HCEC 1CT (cell line): ENCODE data around the gene FSCB.
"Not testable (repeated sequence)": the region's sequence is repeated elsewhere in the genome, so short reads cannot be mapped to it uniquely, and the experiment has no call there.

Source experiments
- DNase-seq: peaks from one replicate; pipeline ENCODE4 v3.0.0-alpha.2; 2017

Gene FSCB

GRCh38 chr14:44507183-44507582, at the start of gene FSCB:
Gene FSCB, minus strand, starts transcription at chr14:44507283. Its CDS starts 296 bp downstream, at chr14:44506987.
- no peak for DNase-seq

- DNase-seq = no peak
Measured at GRCh38 chr14:44531658-44532057, 24.6 kb upstream of the FSCB start.

- DNase-seq = no peak
Measured at GRCh38 chr14:44530475-44530874, 23.4 kb upstream of the FSCB start.

GRCh38 chr14:44529026-44529425, 21.9 kb upstream of the FSCB start:
- DNase-seq = no peak

DNA sequence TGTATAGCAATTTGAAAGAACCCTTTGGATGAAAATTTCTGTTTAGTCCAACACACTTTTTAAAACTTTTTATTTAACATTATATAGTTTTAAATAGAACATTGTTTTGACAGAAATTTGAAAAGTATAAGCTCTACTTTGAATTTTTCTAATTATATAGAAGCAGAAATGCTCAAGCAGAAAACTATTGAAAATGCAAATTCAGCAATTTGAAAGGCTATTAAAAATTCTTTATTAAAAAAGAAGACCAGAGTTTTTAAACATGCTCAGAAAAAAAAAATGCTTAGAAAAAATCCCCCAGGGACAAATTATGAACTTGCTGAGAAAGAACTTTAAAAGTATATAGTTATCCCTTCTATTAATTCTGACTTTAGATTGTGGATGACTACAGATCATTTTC, 21.1 kb upstream of the FSCB start:
- no peak for DNase-seq

DNA sequence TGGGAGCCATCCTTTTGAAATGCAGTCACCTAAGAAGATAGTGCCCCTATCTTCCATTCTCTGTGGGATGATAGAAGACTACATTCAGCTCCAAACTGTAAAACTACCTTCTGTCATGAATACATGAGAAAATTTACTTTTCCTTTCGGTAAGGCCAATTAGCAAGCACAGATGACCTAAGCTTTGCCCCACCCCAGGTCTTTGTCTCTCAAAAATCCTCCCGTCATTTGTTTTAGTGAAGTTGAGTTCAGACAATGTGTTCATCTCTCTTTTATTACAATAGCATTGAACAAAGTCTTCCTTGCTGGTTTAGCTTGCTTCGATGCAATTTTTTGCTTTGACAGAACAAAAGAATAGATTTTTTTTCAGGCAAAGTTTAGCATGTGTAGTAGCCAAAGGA, 18.2 kb upstream of the FSCB start:
- no peak for DNase-seq

- not testable (repeated sequence) for DNase-seq
Measured at GRCh38 chr14:44515668-44516067, 8.6 kb upstream of the FSCB start.

- DNase-seq = no peak
Measured at GRCh38 chr14:44508834-44509233, 1.8 kb upstream of the FSCB start.

DNA sequence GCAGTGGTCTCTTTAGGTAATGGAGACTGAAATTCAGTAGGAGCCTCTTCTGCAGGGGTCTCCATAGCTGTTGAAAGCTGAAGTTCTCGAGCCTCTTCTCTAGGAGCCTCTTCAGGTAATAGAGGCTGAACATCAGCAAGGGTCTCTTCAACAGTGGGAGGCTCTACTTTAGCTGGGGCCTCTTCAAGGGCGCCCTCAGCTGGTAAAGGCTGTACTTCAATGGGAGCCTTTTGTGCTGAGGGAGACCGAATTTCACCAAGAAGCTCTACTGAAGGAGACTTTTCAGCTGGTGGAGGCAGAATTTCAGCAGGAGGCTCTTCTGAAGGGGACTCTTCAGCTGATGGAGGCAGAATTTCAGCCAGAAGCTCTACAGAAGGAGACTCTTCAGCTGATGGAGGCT, 1.5 kb downstream of the FSCB start:
- DNase-seq = no peak

- no peak for DNase-seq
Measured at GRCh38 chr14:44497148-44497547, 9.9 kb downstream of the FSCB start.

DNA sequence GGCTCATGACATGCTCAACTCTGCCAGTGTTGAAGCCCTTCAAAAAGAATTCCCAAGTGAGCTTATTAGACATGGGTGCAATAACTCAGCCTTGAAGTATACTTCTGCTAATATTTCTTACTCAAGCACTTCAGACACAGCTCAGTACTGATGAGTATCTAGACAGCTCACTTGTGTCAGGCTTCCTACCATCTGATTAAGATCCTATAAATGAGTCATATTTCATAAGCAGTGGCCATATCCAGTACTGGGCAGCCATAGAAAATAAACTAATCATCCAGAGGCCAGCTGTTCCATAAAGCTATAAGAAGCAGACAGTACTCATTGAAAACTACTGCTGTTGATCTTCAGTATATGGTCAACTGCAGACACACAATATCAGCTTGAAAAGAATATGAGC, 12.9 kb downstream of the FSCB start:
- no peak for DNase-seq

- no peak for DNase-seq
Measured at GRCh38 chr14:44490966-44491365, 16.1 kb downstream of the FSCB start.

GRCh38 chr14:44477953-44478352, 29.1 kb downstream of the FSCB start:
- no peak for DNase-seq

DNA sequence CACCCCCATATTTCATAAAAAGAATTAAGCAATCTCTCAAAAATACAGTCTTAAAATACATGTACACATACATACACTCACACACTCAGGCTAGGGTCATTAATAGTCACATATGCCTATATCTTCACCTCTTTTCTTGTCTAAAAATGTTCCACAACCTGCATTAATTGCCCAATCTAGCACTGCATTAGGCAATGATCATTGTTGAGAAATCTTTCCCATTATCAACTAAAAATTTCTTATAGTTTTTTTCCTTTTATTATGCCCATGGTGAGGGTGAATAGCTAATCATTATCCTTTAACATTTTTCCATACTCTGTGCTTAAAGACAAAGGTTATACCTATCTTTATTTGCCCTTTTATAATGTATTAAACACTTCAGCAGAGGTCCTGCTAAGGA, 38.3 kb downstream of the FSCB start:
- no peak for DNase-seq

DNA sequence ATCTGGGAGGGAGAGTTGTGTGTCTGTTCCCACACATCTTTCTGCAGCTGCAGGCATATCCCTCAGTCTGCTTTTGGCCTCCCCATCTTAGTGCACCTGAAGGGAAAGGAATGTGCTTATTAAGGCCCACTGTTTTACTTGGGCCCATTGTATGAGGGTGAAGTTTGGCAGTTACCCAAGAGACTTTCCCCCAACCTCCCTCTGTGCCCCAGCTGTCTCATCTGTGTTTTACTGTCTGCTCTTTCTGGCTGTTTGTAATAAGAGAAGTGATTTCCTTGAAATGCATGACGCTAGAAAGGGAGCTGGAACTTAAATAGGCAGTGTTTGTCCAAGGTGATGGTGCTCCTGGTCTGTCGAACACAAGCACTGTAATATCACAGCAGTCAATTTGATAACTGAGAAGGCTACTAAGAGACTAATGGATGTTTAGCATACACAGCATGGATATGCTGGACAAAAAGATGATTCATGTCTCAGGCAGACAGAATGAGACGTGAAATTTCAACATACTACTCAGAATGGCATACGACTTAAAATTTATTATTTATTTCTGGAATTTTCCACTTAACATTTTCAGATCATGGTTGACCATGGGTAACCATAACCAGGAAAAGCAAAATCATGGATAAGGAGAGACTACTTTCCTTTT, 43.6 kb downstream of the FSCB start:
- no peak for DNase-seq

DNA sequence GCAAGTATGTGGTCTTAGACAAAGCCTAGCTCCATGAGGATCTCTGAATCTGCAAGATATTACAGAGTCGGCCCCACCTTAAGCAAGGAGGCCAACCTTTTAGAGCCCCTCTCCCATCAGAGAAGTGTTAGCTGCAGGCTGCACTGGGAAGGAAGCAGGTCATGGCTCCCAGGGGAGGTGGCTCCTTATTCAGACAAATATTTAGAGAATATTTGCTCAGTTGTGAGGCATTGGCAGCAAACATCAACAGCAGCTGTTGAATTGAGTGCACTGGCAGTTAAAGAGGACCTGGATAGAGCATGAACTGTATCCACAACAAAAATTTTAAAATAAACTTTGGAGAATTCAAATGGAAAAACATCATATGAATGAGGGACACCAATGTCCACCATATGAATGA, 44.7 kb downstream of the FSCB start:
- no peak for DNase-seq

DNA sequence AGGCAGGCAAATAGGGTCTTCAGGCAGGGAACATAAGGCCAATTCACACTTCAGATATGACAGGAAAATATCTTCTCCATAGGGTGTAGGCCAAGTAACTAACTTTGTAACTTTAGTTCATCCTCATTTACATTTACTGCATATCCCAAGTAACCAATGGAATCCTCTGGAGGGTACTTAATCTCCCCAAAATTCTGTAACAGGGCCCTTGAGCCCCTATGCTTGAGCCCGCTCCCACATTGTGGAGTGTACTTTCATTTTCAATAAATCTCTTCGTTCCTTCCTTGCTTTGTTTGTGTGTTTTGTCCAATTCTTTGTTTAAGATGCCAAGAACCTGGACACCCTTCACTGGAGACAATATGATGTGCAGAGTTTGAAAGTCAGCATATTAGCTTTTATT, 45.3 kb downstream of the FSCB start:
- no peak for DNase-seq
